IMR-90 (cell line): Measurements from ENCODE around the gene DPP6. TPM values are rescaled to one million over a fixed set of nuclear protein-coding genes. Genes with fewer than 3 reads are reported as not detected.

Experiments used
- ATAC-seq: fragments of 200-7000 bp; cut with Tn5 transposase; 2 replicates; pipeline ENCODE4 v1.9.1; 2020; ENCODE audit warnings: low read depth, mild to moderate bottlenecking, moderate library complexity
- BruUV-seq: library from RNA; stranded (reverse); fragments of 400-500 nt; replicated peaks from 2 replicates; lab custom pipeline; 2021; lab: Mats Ljungman, UMichigan
- CTCF ChIA-PET: fragments of 300-600 bp; formaldehyde crosslinking; extraction: SDS; loops from one replicate; lab custom pipeline; 2021; ENCODE audit warnings: antibody characterized with exemption; lab: Yijun Ruan, JAX
- POLR2A ChIA-PET: fragments of 300-600 bp; sonication (Branson Sonifier 250); formaldehyde crosslinking; loops from one replicate; lab custom pipeline; 2022; ENCODE audit warnings: antibody characterized with exemption; ENCODE audit not compliant: unreplicated experiment; lab: Charles Lee
- DNase-seq: peaks from one replicate; pipeline ENCODE4 v3.0.0; 2013
- H2AFZ ChIP-seq: replicated peaks from 2 replicates; pipeline ENCODE3; 2013; ENCODE audit warnings: low read length, mild to moderate bottlenecking; ENCODE audit not compliant: poor library complexity
- H2AK5ac ChIP-seq: 2 replicates; pipeline ENCODE4 v1.6.1; 2013; ENCODE audit warnings: low read depth, low read length, inconsistent platforms
- H2AK9ac ChIP-seq: replicated peaks from 2 replicates; pipeline ENCODE3; 2013; ENCODE audit warnings: mild to moderate bottlenecking, low read depth, low read length, moderate library complexity; ENCODE audit not compliant: poor library complexity
- H2BK120ac ChIP-seq: 2 replicates; pipeline ENCODE4 v1.6.1; 2013; ENCODE audit warnings: low read depth, low read length, inconsistent platforms
- H2BK15ac ChIP-seq: 3 replicates; pipeline ENCODE4 v1.6.1; 2013; ENCODE audit warnings: low read depth, low read length, inconsistent platforms
- H2BK20ac ChIP-seq: 2 replicates; pipeline ENCODE4 v1.6.1; 2013; ENCODE audit warnings: low read depth, mild to moderate bottlenecking, inconsistent platforms, low read length, moderate library complexity
- H2BK5ac ChIP-seq: 2 replicates; pipeline ENCODE4 v1.6.1; 2013; ENCODE audit warnings: mild to moderate bottlenecking, low read depth, low read length, inconsistent platforms; ENCODE audit not compliant: poor library complexity, severe bottlenecking
- H3K14ac ChIP-seq: replicated peaks from 2 replicates; pipeline ENCODE4 v1.6.1; 2013; ENCODE audit warnings: low read depth, low read length, inconsistent platforms
- H3K18ac ChIP-seq: 2 replicates; pipeline ENCODE4 v1.6.1; 2013; ENCODE audit warnings: low read depth, low read length, control low read depth
- H3K23ac ChIP-seq: 2 replicates; pipeline ENCODE4 v1.6.1; 2013; ENCODE audit warnings: low read depth, low read length, inconsistent platforms
- H3K27ac ChIP-seq: 2 replicates; pipeline ENCODE4 v1.5.1; 2013; ENCODE audit warnings: mild to moderate bottlenecking, control low read depth, low read length; ENCODE audit not compliant: insufficient read depth
- H3K27me3 ChIP-seq: 2 replicates; pipeline ENCODE4 v1.6.1; 2013; ENCODE audit warnings: low read length; ENCODE audit not compliant: control insufficient read depth, insufficient read depth
- H3K36me3 ChIP-seq: 2 replicates; pipeline ENCODE4 v1.6.1; 2013; ENCODE audit warnings: low read length, mixed read lengths; ENCODE audit not compliant: control insufficient read depth, insufficient read depth
- H3K4ac ChIP-seq: 2 replicates; pipeline ENCODE4 v1.6.1; 2013; ENCODE audit warnings: low read depth, low read length, inconsistent platforms
- H3K4me1 ChIP-seq: 2 replicates; pipeline ENCODE4 v1.6.1; 2013; ENCODE audit warnings: low read length, mixed read lengths; ENCODE audit not compliant: control insufficient read depth, insufficient read depth
- H3K4me2 ChIP-seq: 2 replicates; pipeline ENCODE4 v1.6.1; 2013; ENCODE audit warnings: low read depth, mild to moderate bottlenecking, control low read depth, low read length, moderate library complexity
- H3K4me3 ChIP-seq: 2 replicates; pipeline ENCODE4 v1.5.1; 2013; ENCODE audit warnings: low read depth, mild to moderate bottlenecking, control low read depth, low read length, moderate library complexity; ENCODE audit not compliant: insufficient read depth
- H3K56ac ChIP-seq: 2 replicates; pipeline ENCODE4 v1.6.1; 2013; ENCODE audit warnings: low read length, inconsistent platforms; ENCODE audit not compliant: insufficient read depth; ENCODE audit errors: extremely low read depth
- H3K79me1 ChIP-seq, 2 experiments: 2 replicates each; pipeline ENCODE4 v1.6.1; 2013; ENCODE audit warnings: low read length in 2 of 2, inconsistent platforms in 1 of 2, low read depth in 1 of 2
- H3K9ac ChIP-seq: 2 replicates; pipeline ENCODE4 v1.6.1; 2013; ENCODE audit warnings: low read depth, low read length, control low read depth
- H3K9me1 ChIP-seq: 2 replicates; pipeline ENCODE4 v1.6.1; 2013; ENCODE audit warnings: low read length, inconsistent platforms; ENCODE audit not compliant: insufficient read depth
- H3K9me3 ChIP-seq: 2 replicates; pipeline ENCODE4 v1.6.1; 2013; ENCODE audit warnings: low read length; ENCODE audit not compliant: control insufficient read depth, insufficient read depth
- H4K20me1 ChIP-seq: 2 replicates; pipeline ENCODE4 v1.6.1; 2013; ENCODE audit warnings: low read length, inconsistent platforms; ENCODE audit not compliant: insufficient read depth
- H4K5ac ChIP-seq: 2 replicates; pipeline ENCODE4 v1.6.1; 2013; ENCODE audit warnings: mild to moderate bottlenecking, low read depth, low read length, control low read depth
- H4K8ac ChIP-seq, 2 experiments: 2 replicates each; pipeline ENCODE4 v1.6.1; 2013; ENCODE audit warnings: low read depth in 2 of 2, low read length in 2 of 2, control low read depth in 1 of 2, inconsistent platforms in 1 of 2
- H4K91ac ChIP-seq: 2 replicates; pipeline ENCODE4 v1.6.1; 2013; ENCODE audit warnings: low read depth, low read length, inconsistent platforms; ENCODE audit not compliant: insufficient read depth
- BHLHE40 ChIP-seq: fragments of 150-350 bp; IDR thresholded peaks from 2 replicates; pipeline ENCODE4 v1.6.1; 2016; ENCODE audit warnings: mild to moderate bottlenecking, low read depth, low read length
- CEBPB ChIP-seq: IDR thresholded peaks from 2 replicates; pipeline ENCODE4 v1.6.1; 2012; ENCODE audit warnings: low read depth, low read length, improper control_type of control experiment
- CHD1 ChIP-seq: IDR thresholded peaks from 2 replicates; pipeline ENCODE4 v1.6.1; 2012; ENCODE audit warnings: low read depth, low read length, improper control_type of control experiment
- ELK1 ChIP-seq: fragments of 150-350 bp; IDR thresholded peaks from 2 replicates; pipeline ENCODE4 v1.6.1; 2016; ENCODE audit warnings: low read depth, mild to moderate bottlenecking, low read length, moderate library complexity, borderline replicate concordance
- FOS ChIP-seq: fragments of 150-350 bp; IDR thresholded peaks from 2 replicates; pipeline ENCODE4 v1.6.1; 2016; ENCODE audit warnings: low read depth, low read length
- MAFK ChIP-seq: IDR thresholded peaks from 2 replicates; pipeline ENCODE4 v1.6.1; 2012; ENCODE audit warnings: low read depth, low read length, improper control_type of control experiment
- MAZ ChIP-seq: IDR thresholded peaks from 2 replicates; pipeline ENCODE4 v1.6.1; 2012; ENCODE audit warnings: low read depth, mild to moderate bottlenecking, low read length, improper control_type of control experiment, moderate library complexity, borderline replicate concordance
- MXI1 ChIP-seq: IDR thresholded peaks from 2 replicates; pipeline ENCODE4 v1.6.1; 2012; ENCODE audit warnings: low read depth, mild to moderate bottlenecking, low read length, moderate library complexity, borderline replicate concordance
- NFE2L2 ChIP-seq: fragments of 150-350 bp; IDR thresholded peaks from 2 replicates; pipeline ENCODE4 v1.6.1; 2016; ENCODE audit warnings: low read depth, mild to moderate bottlenecking, low read length
- POLR2A ChIP-seq: IDR thresholded peaks from 2 replicates; pipeline ENCODE4 v1.6.1; 2012; ENCODE audit warnings: mild to moderate bottlenecking, low read depth, low read length
- RAD21 ChIP-seq: IDR thresholded peaks from 2 replicates; pipeline ENCODE4 v1.6.1; 2012; ENCODE audit warnings: low read length, improper control_type of control experiment
- RCOR1 ChIP-seq: IDR thresholded peaks from 2 replicates; pipeline ENCODE4 v1.6.1; 2012; ENCODE audit warnings: mild to moderate bottlenecking, low read length, improper control_type of control experiment; ENCODE audit not compliant: insufficient replicate concordance
- RFX5 ChIP-seq: IDR thresholded peaks from 2 replicates; pipeline ENCODE4 v1.8.0; 2012; ENCODE audit warnings: low read depth, mild to moderate bottlenecking, low read length, moderate library complexity
- SMC3 ChIP-seq: fragments of 150-350 bp; IDR thresholded peaks from 2 replicates; pipeline ENCODE4 v1.6.1; 2016; ENCODE audit warnings: low read depth, mild to moderate bottlenecking, antibody characterized with exemption, low read length, moderate library complexity
- USF2 ChIP-seq: fragments of 150-350 bp; IDR thresholded peaks from 2 replicates; pipeline ENCODE4 v1.6.1; 2017; ENCODE audit warnings: mild to moderate bottlenecking, antibody characterized with exemption, low read length, low read depth
- WGBS, 2 experiments: methylation state at CpG; one replicate each; pipeline versions ENCODE4 v1.1.5 to v1.1.7; 2013; ENCODE audit warnings: missing lambda C conversion rate in 2 of 2; ENCODE audit not compliant: insufficient read length in 1 of 2; ENCODE audit errors: extremely low coverage in 2 of 2; 5-methylcytosine and 5-hydroxymethylcytosine counted together
- dilution Hi-C: fragments of 300-500 bp; cut with HindIII; formaldehyde crosslinking; loops from one replicate; pipeline ENCODE4 v1.14.3; 2018; ENCODE audit warnings: low sequenced_read_pairs; ENCODE audit not compliant: unreplicated experiment
- in situ Hi-C: fragments of 300-500 bp; cut with MboI; formaldehyde crosslinking; loops from 3 replicates; pipeline ENCODE4 v1.14.3; 2019; ENCODE audit warnings: low sequenced_read_pairs, inconsistent platforms, mixed read lengths
- intact Hi-C: fragments of 100-400 bp; cut with micrococcal nuclease; formaldehyde crosslinking; loops from 2 replicates; pipeline ENCODE4 v1.10.0; 2022
- polyA plus RNA-seq, 3 experiments: library from polyadenylated mRNA; depleted of rRNA; stranded (reverse); fragments of >200 nt; gene quantifications; 2 replicates each; pipeline ENCODE4 v1.2.3, GENCODE V29; 2012; ENCODE audit warnings: low replicate concordance in 1 of 3
- total RNA-seq: library from RNA; depleted of rRNA; stranded (reverse); fragments of >200 nt; gene quantifications from 2 replicates; pipeline ENCODE4 v1.2.3, GENCODE V29; 2012
- TF ChIP-seq, protein P1 (sequence below): conservative IDR thresholded peaks from 2 replicates; pipeline ENCODE4 v1.5.1; 2012; ENCODE audit warnings: mild to moderate bottlenecking, low read depth, low read length, improper control_type of control experiment

DPP6 gene
- total and polyA plus RNA-seq, 2 of the 4 experiments (the other 2 are of a cell fraction), result not detected

GRCh38 chr7:154406312-154406711 lies 354.1 kb downstream of the DPP6 start:
- H2BK15ac ChIP-seq, result no peak overlapping the region
- H3K27ac ChIP-seq, result no peak overlapping the region
- H3K27me3 ChIP-seq, result no peaks in the 10 kb centered on the region
- H3K79me1 ChIP-seq, result no peaks in the 10 kb centered on the region
- H3K14ac ChIP-seq, result no peak overlapping the region
- H3K9ac ChIP-seq, result no peak overlapping the region
- H3K36me3 ChIP-seq, result no peaks in the 10 kb centered on the region
- ATAC-seq (no peak), DNase-seq (no peak)
- no peaks in the 10 kb centered on the region for H3K4me1 ChIP-seq
- no peak for TF ChIP-seq USF2
- TF ChIP-seq RAD21, result no peak
- TF ChIP-seq MXI1, result no peak
- no peak for TF ChIP-seq BHLHE40
- TF ChIP-seq, protein P1, sequence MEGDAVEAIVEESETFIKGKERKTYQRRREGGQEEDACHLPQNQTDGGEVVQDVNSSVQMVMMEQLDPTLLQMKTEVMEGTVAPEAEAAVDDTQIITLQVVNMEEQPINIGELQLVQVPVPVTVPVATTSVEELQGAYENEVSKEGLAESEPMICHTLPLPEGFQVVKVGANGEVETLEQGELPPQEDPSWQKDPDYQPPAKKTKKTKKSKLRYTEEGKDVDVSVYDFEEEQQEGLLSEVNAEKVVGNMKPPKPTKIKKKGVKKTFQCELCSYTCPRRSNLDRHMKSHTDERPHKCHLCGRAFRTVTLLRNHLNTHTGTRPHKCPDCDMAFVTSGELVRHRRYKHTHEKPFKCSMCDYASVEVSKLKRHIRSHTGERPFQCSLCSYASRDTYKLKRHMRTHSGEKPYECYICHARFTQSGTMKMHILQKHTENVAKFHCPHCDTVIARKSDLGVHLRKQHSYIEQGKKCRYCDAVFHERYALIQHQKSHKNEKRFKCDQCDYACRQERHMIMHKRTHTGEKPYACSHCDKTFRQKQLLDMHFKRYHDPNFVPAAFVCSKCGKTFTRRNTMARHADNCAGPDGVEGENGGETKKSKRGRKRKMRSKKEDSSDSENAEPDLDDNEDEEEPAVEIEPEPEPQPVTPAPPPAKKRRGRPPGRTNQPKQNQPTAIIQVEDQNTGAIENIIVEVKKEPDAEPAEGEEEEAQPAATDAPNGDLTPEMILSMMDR, result no peak
- TF ChIP-seq RCOR1, result no peak
- no peak for TF ChIP-seq NFE2L2
- TF ChIP-seq MAZ, result no peak
- no peak for TF ChIP-seq MAFK
- no peak for TF ChIP-seq RFX5
- TF ChIP-seq CEBPB, result no peak
- TF ChIP-seq CHD1, result no peak
- no peak for TF ChIP-seq FOS
- no peak for TF ChIP-seq POLR2A
- TF ChIP-seq SMC3, result no peak
- no peak for TF ChIP-seq ELK1
- dilution Hi-C loops, result no loop called here
- H2AK9ac ChIP-seq, result no peak overlapping the region
- no peak overlapping the region for H3K23ac ChIP-seq
- H2BK20ac ChIP-seq, result no peak overlapping the region
- H2BK5ac ChIP-seq, result no peak overlapping the region
- H3K4me2 ChIP-seq, result no peak overlapping the region
- H2AK5ac ChIP-seq, result no peak overlapping the region
- H4K91ac ChIP-seq, result no peak overlapping the region
- no peak overlapping the region for H4K5ac ChIP-seq
- WGBS, 2 experiments, result 50% methylated on average over 2 of the region's 8 CpGs; no CpG with 5 or more reads in 1 of the 2 experiments
- no peak overlapping the region for H2BK120ac ChIP-seq
- CTCF ChIA-PET, result no interaction called here
- no peak overlapping the region for H3K56ac ChIP-seq
- no peak overlapping the region for H3K4me3 ChIP-seq
- in situ Hi-C loops, result no loop called here
- H3K9me1 ChIP-seq, result no peaks in the 10 kb centered on the region
- H4K8ac ChIP-seq, result no peak overlapping the region
- peaks cover 6% of the 10 kb centered on the region; the same call in 1 of the 2 replicates for H3K9me3 ChIP-seq
- POLR2A ChIA-PET, result no interaction called here
- H2AFZ ChIP-seq, result no peak overlapping the region
- H3K18ac ChIP-seq, result no peak overlapping the region
- intact Hi-C loops, result no loop called here
- H3K4ac ChIP-seq, result no peak overlapping the region
- BruUV-seq, result no TSS peak
- no peaks in the 10 kb centered on the region for H4K20me1 ChIP-seq
